Measurements from ENCODE around the gene NRXN3.

Gene NRXN3

DNA sequence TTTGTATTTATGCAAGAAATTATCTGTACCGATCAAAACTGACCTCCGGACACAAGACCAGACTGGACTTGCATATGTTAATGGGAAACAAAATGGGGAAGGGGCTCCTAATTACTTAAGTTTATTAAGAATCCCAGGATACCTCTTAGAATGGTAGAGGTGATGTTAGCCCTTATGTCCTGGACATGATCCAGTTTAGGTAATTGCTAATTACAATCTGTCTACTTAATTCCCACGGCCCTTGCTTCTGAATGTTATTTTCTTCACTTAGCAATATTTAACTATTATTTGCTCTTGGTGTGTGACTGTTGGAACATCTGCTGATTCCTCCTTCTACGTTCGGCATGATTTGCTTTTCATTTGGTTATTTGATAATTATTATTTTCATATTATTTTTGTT lies 1397.1 kb downstream of the NRXN3 start:
- Histone ChIP-seq H3K27me3 (ENCODE audit: insufficient read depth, low read length) (no peaks in the 10 kb centered on the region), H4K20me1 (ENCODE audit: insufficient read depth, low read length) (no peaks in the 10 kb centered on the region), H3K9me2 (ENCODE audit: low read depth, low read length) (no peaks in the 10 kb centered on the region), H3K4me3 (ENCODE audit: low read depth, low read length, poor library complexity, severe bottlenecking) (no peak overlapping the region), H3K4me1 (ENCODE audit: insufficient read depth, low read length, severe bottlenecking) (no peaks in the 10 kb centered on the region), H3K36me3 (ENCODE audit: insufficient read depth, low read length) (no peaks in the 10 kb centered on the region), H2AFZ (ENCODE audit: low read length) (no peak overlapping the region), H3F3A (ENCODE audit: insufficient read depth, low read length) (no peaks in the 10 kb centered on the region), H3K4me2 (ENCODE audit: low read length) (no peak overlapping the region), H3K79me2 (ENCODE audit: insufficient read depth, low read length) (no peaks in the 10 kb centered on the region), H3K9me3 (ENCODE audit: low read length) (no peaks in the 10 kb centered on the region), H3K9ac (ENCODE audit: low read length) (no peak overlapping the region), H3K27ac (ENCODE audit: low read depth, low read length, poor library complexity, severe bottlenecking) (no peak overlapping the region)
- no peak for TF ChIP-seq EZH2 (IDR thresholded peaks at IDR 0.05; ENCODE audit: borderline replicate concordance, low read length)
- TF ChIP-seq, protein P1, sequence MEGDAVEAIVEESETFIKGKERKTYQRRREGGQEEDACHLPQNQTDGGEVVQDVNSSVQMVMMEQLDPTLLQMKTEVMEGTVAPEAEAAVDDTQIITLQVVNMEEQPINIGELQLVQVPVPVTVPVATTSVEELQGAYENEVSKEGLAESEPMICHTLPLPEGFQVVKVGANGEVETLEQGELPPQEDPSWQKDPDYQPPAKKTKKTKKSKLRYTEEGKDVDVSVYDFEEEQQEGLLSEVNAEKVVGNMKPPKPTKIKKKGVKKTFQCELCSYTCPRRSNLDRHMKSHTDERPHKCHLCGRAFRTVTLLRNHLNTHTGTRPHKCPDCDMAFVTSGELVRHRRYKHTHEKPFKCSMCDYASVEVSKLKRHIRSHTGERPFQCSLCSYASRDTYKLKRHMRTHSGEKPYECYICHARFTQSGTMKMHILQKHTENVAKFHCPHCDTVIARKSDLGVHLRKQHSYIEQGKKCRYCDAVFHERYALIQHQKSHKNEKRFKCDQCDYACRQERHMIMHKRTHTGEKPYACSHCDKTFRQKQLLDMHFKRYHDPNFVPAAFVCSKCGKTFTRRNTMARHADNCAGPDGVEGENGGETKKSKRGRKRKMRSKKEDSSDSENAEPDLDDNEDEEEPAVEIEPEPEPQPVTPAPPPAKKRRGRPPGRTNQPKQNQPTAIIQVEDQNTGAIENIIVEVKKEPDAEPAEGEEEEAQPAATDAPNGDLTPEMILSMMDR (IDR thresholded peaks at IDR 0.05; ENCODE audit: low read length), result no peak

DNA sequence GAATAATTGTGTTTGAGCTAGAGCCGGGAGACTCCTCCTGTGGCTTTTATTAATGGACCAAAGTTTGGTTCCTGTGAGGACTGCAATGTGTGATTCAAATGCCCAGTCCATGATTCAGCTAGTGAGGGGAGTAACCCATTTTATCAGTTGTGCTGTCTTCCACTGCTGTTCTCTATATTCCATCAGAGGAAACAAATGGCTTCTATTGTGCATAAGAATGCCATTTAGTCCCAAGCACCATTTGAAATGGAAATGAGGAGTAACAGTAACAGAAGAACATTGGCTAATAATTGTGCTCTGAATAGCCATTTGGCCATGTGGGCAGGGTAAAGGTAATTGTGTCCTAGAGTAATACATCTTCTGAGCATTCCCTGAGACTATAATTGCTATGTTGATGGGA lies 1398.4 kb downstream of the NRXN3 start:
- H3K4me2 ChIP-seq (ENCODE audit: low read length), result no peak overlapping the region
- no peak for TF ChIP-seq EZH2 (IDR thresholded peaks at IDR 0.05; ENCODE audit: borderline replicate concordance, low read length)
- TF ChIP-seq, protein P1 (IDR thresholded peaks at IDR 0.05; ENCODE audit: low read length), result no peak
- H4K20me1 ChIP-seq (ENCODE audit: insufficient read depth, low read length), result no peaks in the 10 kb centered on the region
- H3F3A ChIP-seq (ENCODE audit: insufficient read depth, low read length), result no peaks in the 10 kb centered on the region
- H3K9ac ChIP-seq (ENCODE audit: low read length), result no peak overlapping the region
- H3K27me3 ChIP-seq (ENCODE audit: insufficient read depth, low read length), result no peaks in the 10 kb centered on the region
- H3K4me1 ChIP-seq (ENCODE audit: insufficient read depth, low read length, severe bottlenecking), result no peaks in the 10 kb centered on the region
- H2AFZ ChIP-seq (ENCODE audit: low read length), result no peak overlapping the region
- no peaks in the 10 kb centered on the region for H3K9me3 ChIP-seq (ENCODE audit: low read length)
- H3K9me2 ChIP-seq (ENCODE audit: low read depth, low read length), result no peaks in the 10 kb centered on the region
- H3K36me3 ChIP-seq (ENCODE audit: insufficient read depth, low read length), result no peaks in the 10 kb centered on the region
- H3K4me3 ChIP-seq (ENCODE audit: low read depth, low read length, poor library complexity, severe bottlenecking), result no peak overlapping the region
- H3K27ac ChIP-seq (ENCODE audit: low read depth, low read length, poor library complexity, severe bottlenecking), result no peak overlapping the region
- H3K79me2 ChIP-seq (ENCODE audit: insufficient read depth, low read length), result no peaks in the 10 kb centered on the region

DNA sequence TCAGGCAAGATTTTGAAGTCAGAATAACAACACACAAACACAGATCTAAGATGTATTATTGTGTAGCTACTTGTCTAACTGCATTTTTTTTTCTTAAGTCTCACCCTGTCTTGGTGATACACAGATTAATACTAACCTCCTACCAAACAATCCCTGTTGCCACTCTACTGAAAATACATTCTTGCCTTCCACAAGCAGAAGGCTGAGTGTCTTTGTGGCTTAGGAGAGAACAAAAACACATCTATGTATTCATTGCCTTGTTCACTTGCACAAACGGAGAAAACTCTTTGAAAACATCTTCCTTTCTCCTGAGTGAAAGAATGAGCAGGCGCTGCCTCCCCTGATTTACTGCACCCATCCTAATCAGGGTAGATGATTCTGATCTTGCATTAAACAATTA lies 1398.9 kb downstream of the NRXN3 start:
- Histone ChIP-seq H3K79me2 (ENCODE audit: insufficient read depth, low read length) (no peaks in the 10 kb centered on the region), H3K27ac (ENCODE audit: low read depth, low read length, poor library complexity, severe bottlenecking) (no peak overlapping the region), H3K9ac (ENCODE audit: low read length) (no peak overlapping the region), H3K27me3 (ENCODE audit: insufficient read depth, low read length) (no peaks in the 10 kb centered on the region), H3K9me3 (ENCODE audit: low read length) (no peaks in the 10 kb centered on the region), H3K4me1 (ENCODE audit: insufficient read depth, low read length, severe bottlenecking) (no peaks in the 10 kb centered on the region), H3F3A (ENCODE audit: insufficient read depth, low read length) (no peaks in the 10 kb centered on the region), H3K9me2 (ENCODE audit: low read depth, low read length) (no peaks in the 10 kb centered on the region), H4K20me1 (ENCODE audit: insufficient read depth, low read length) (no peaks in the 10 kb centered on the region), H3K4me3 (ENCODE audit: low read depth, low read length, poor library complexity, severe bottlenecking) (no peak overlapping the region), H3K4me2 (ENCODE audit: low read length) (no peak overlapping the region), H2AFZ (ENCODE audit: low read length) (no peak overlapping the region), H3K36me3 (ENCODE audit: insufficient read depth, low read length) (no peaks in the 10 kb centered on the region)
- TF ChIP-seq EZH2 (IDR thresholded peaks at IDR 0.05; ENCODE audit: borderline replicate concordance, low read length), result no peak
- TF ChIP-seq, protein P1 (IDR thresholded peaks at IDR 0.05; ENCODE audit: low read length), result no peak

Measured in OCI-LY1 (cell line).